ENCODE measurements around the gene SSH2. TPM values are rescaled to one million over a fixed set of nuclear protein-coding genes. Genes with fewer than 3 reads are reported as not detected.

SSH2 gene
- total and polyA plus RNA-seq, 4 donors: 7.5 to 14.1 (median 11.2) TPM

DNA sequence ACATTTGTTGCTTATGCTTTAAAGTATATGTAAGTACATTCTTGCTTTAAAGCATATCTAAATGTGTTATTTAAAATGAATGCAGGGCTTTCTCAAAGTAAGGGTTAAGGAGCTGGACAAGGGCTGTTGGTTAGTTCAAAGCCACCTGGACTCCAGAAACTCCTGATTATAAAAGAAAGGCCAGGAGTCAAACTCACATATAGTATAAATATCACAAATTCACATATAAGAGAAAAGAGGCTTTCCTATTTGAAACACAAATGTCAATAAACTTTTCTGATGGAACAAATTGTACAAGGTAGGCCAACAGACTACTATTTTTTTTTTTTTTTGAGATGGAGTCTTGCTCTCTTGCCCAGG lies 222.8 kb downstream of the SSH2 start:
- Histone ChIP-seq H3K4me1 (ENCODE audit: control insufficient read depth in 4 of 4, insufficient read depth in 4 of 4, low read length in 3 of 4) (no peaks in the 10 kb centered on the region), H3K27me3 (ENCODE audit: control insufficient read depth in 4 of 4, insufficient read depth in 4 of 4, low read length in 3 of 4) (no peaks in the 10 kb centered on the region), H3K9me3 (ENCODE audit: control insufficient read depth in 4 of 4, low read length in 3 of 4) (no peaks in the 10 kb centered on the region), H3K9ac (ENCODE audit: low read depth in 1 of 2, low read length in 2 of 2) (no peak overlapping the region), H3K36me3 (ENCODE audit: control insufficient read depth in 4 of 4, insufficient read depth in 3 of 4, low read depth in 1 of 4, low read length in 3 of 4) (peaks cover 0 to 2% (median 0%) of the 10 kb centered on the region in 4 donors), H3K4me3 (ENCODE audit: low read depth in 1 of 3, low read length in 3 of 3) (no peak overlapping the region), H3K27ac (ENCODE audit: low read depth in 1 of 2, low read length in 2 of 2) (peak overlapping the region in 1 of 2 donors; percentile 16)
- DNase-seq (ENCODE audit: low spot score): no peak
- TF ChIP-seq EGR1 (IDR thresholded peaks at IDR 0.05; ENCODE audit: low read depth in 2 of 2) (no peak), FOXA1 (IDR thresholded peaks at IDR 0.05) (no peak), HNF4A (conservative IDR thresholded peaks at IDR 0.05) (no peak), NR2F2 (IDR thresholded peaks at IDR 0.05) (no peak)

DNA sequence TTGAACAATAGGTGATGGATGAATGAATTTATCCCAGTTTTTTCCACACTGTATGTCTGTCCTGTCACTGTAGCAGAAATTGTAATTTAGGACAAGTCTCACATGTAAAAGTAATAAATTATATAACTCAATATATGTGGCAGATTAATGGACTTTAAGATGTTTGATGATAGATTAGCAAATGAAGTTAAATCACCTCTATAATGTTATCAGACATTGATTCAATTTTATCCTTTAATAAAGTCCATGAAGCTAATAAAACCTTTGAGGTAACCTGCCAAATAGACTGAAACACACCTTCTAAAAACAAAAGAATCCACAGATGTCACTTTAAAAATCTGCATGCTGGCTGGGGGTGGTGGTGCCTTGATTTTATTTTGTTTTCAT lies 224.0 kb downstream of the SSH2 start:
- Histone ChIP-seq H3K4me1 (ENCODE audit: control insufficient read depth in 4 of 4, insufficient read depth in 4 of 4, low read length in 3 of 4) (no peaks in the 10 kb centered on the region), H3K4me3 (ENCODE audit: low read depth in 1 of 3, low read length in 3 of 3) (no peak overlapping the region), H3K9ac (ENCODE audit: low read depth in 1 of 2, low read length in 2 of 2) (peak overlapping the region in 1 of 2 donors; percentile 23), H3K9me3 (ENCODE audit: control insufficient read depth in 4 of 4, low read length in 3 of 4) (no peaks in the 10 kb centered on the region), H3K36me3 (ENCODE audit: control insufficient read depth in 4 of 4, insufficient read depth in 3 of 4, low read depth in 1 of 4, low read length in 3 of 4) (peaks cover 0 to 3% (median 0%) of the 10 kb centered on the region in 4 donors), H3K27me3 (ENCODE audit: control insufficient read depth in 4 of 4, insufficient read depth in 4 of 4, low read length in 3 of 4) (no peaks in the 10 kb centered on the region), H3K27ac (ENCODE audit: low read depth in 1 of 2, low read length in 2 of 2) (peak overlapping the region in 1 of 2 donors; percentile 65)
- no peak for DNase-seq (ENCODE audit: low spot score)
- TF ChIP-seq EGR1 (IDR thresholded peaks at IDR 0.05; ENCODE audit: low read depth in 2 of 2): no peak
- TF ChIP-seq, protein P1, sequence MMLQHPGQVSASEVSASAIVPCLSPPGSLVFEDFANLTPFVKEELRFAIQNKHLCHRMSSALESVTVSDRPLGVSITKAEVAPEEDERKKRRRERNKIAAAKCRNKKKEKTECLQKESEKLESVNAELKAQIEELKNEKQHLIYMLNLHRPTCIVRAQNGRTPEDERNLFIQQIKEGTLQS (IDR thresholded peaks at IDR 0.05): no peak
- no peak for TF ChIP-seq YY1 (IDR thresholded peaks at IDR 0.05)
- no peak for TF ChIP-seq HNF4A (conservative IDR thresholded peaks at IDR 0.05)
- TF ChIP-seq, protein P2, sequence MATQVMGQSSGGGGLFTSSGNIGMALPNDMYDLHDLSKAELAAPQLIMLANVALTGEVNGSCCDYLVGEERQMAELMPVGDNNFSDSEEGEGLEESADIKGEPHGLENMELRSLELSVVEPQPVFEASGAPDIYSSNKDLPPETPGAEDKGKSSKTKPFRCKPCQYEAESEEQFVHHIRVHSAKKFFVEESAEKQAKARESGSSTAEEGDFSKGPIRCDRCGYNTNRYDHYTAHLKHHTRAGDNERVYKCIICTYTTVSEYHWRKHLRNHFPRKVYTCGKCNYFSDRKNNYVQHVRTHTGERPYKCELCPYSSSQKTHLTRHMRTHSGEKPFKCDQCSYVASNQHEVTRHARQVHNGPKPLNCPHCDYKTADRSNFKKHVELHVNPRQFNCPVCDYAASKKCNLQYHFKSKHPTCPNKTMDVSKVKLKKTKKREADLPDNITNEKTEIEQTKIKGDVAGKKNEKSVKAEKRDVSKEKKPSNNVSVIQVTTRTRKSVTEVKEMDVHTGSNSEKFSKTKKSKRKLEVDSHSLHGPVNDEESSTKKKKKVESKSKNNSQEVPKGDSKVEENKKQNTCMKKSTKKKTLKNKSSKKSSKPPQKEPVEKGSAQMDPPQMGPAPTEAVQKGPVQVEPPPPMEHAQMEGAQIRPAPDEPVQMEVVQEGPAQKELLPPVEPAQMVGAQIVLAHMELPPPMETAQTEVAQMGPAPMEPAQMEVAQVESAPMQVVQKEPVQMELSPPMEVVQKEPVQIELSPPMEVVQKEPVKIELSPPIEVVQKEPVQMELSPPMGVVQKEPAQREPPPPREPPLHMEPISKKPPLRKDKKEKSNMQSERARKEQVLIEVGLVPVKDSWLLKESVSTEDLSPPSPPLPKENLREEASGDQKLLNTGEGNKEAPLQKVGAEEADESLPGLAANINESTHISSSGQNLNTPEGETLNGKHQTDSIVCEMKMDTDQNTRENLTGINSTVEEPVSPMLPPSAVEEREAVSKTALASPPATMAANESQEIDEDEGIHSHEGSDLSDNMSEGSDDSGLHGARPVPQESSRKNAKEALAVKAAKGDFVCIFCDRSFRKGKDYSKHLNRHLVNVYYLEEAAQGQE (IDR thresholded peaks at IDR 0.05): no peak
- no peak for TF ChIP-seq FOXA1 (IDR thresholded peaks at IDR 0.05)
- TF ChIP-seq, protein P3, sequence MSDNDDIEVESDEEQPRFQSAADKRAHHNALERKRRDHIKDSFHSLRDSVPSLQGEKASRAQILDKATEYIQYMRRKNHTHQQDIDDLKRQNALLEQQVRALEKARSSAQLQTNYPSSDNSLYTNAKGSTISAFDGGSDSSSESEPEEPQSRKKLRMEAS (IDR thresholded peaks at IDR 0.05): no peak
- TF ChIP-seq NR2F2 (IDR thresholded peaks at IDR 0.05): no peak
- no peak for TF ChIP-seq FOXA2 (IDR thresholded peaks at IDR 0.05)
- TF ChIP-seq, protein P4, sequence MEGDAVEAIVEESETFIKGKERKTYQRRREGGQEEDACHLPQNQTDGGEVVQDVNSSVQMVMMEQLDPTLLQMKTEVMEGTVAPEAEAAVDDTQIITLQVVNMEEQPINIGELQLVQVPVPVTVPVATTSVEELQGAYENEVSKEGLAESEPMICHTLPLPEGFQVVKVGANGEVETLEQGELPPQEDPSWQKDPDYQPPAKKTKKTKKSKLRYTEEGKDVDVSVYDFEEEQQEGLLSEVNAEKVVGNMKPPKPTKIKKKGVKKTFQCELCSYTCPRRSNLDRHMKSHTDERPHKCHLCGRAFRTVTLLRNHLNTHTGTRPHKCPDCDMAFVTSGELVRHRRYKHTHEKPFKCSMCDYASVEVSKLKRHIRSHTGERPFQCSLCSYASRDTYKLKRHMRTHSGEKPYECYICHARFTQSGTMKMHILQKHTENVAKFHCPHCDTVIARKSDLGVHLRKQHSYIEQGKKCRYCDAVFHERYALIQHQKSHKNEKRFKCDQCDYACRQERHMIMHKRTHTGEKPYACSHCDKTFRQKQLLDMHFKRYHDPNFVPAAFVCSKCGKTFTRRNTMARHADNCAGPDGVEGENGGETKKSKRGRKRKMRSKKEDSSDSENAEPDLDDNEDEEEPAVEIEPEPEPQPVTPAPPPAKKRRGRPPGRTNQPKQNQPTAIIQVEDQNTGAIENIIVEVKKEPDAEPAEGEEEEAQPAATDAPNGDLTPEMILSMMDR (IDR thresholded peaks at IDR 0.05; ENCODE audit: low read depth, low read length, missing input control): no peak
- TF ChIP-seq SP1 (IDR thresholded peaks at IDR 0.05): no peak
- TF ChIP-seq JUND (IDR thresholded peaks at IDR 0.05): no peak
- TF ChIP-seq, protein P5, sequence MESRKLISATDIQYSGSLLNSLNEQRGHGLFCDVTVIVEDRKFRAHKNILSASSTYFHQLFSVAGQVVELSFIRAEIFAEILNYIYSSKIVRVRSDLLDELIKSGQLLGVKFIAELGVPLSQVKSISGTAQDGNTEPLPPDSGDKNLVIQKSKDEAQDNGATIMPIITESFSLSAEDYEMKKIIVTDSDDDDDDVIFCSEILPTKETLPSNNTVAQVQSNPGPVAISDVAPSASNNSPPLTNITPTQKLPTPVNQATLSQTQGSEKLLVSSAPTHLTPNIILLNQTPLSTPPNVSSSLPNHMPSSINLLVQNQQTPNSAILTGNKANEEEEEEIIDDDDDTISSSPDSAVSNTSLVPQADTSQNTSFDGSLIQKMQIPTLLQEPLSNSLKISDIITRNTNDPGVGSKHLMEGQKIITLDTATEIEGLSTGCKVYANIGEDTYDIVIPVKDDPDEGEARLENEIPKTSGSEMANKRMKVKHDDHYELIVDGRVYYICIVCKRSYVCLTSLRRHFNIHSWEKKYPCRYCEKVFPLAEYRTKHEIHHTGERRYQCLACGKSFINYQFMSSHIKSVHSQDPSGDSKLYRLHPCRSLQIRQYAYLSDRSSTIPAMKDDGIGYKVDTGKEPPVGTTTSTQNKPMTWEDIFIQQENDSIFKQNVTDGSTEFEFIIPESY (IDR thresholded peaks at IDR 0.05): no peak
- no peak for TF ChIP-seq RXRA (IDR thresholded peaks at IDR 0.05)
- no peak for TF ChIP-seq RAD21 (IDR thresholded peaks at IDR 0.05)
- no peak for TF ChIP-seq HNF4G (IDR thresholded peaks at IDR 0.05)
- no peak for TF ChIP-seq GABPA (IDR thresholded peaks at IDR 0.05 in 1 of 2, conservative IDR thresholded peaks at IDR 0.05 in 1 of 2)
